Activated T-cell treated with anti-CD3 and anti-CD28 coated beads, Interleukin-2, amount 50 U/mL, for 24 hours (primary cell): Measurements from ENCODE around the gene UBE2B.
A peak's percentile ranks its signal among the peaks of the same experiment; 100 is the strongest.
"Not testable (repeated sequence)": the region's sequence is repeated elsewhere in the genome, so short reads cannot be mapped to it uniquely, and the experiment has no call there.

Source experiments
- DNase-seq: peaks from one replicate; pipeline ENCODE4 v3.0.0-alpha.2; 2020
- H3K27ac Mint-ChIP-seq: 2 replicates; pipeline ENCODE4 v1.8.0; 2020; ENCODE audit warnings: mild to moderate bottlenecking, mixed read lengths
- H3K27me3 Mint-ChIP-seq: 2 replicates; pipeline ENCODE4 v1.8.0; 2020; ENCODE audit warnings: mixed read lengths
- H3K36me3 Mint-ChIP-seq: 2 replicates; pipeline ENCODE4 v1.8.0; 2020; ENCODE audit warnings: low read depth, mixed read lengths
- H3K4me1 Mint-ChIP-seq: 2 replicates; pipeline ENCODE4 v1.8.0; 2020; ENCODE audit warnings: low read depth, mixed read lengths
- H3K4me3 Mint-ChIP-seq: 2 replicates; pipeline ENCODE4 v1.8.0; 2020; ENCODE audit warnings: mild to moderate bottlenecking, moderate library complexity, mixed read lengths
- H3K9me3 Mint-ChIP-seq: 2 replicates; pipeline ENCODE4 v1.8.0; 2020; ENCODE audit warnings: mixed read lengths

UBE2B gene

GRCh38 chr5:134382204-134382603 is 10.8 kb downstream of the UBE2B start:
- peaks cover 93% of the 10 kb centered on the region for H3K36me3 Mint-ChIP-seq
- H3K27me3 Mint-ChIP-seq, DNase-seq, H3K9me3 Mint-ChIP-seq, H3K27ac Mint-ChIP-seq, H3K4me3 Mint-ChIP-seq: not testable (repeated sequence)
- peaks cover 43% of the 10 kb centered on the region for H3K4me1 Mint-ChIP-seq

GRCh38 chr5:134383980-134384697 is 12.8 kb downstream of the UBE2B start:
- Mint-ChIP-seq H3K36me3 (peaks cover 93% of the 10 kb centered on the region), H3K27me3 (no peaks in the 10 kb centered on the region), H3K9me3 (no peaks in the 10 kb centered on the region), H3K4me1 (peaks cover 30% of the 10 kb centered on the region), H3K4me3 (peak overlapping the region; percentile 3), H3K27ac (peak overlapping the region; percentile 91)
- no peak for DNase-seq

- no peak overlapping the region for H3K4me3 Mint-ChIP-seq
- H3K27ac Mint-ChIP-seq: peak overlapping the region; percentile 27
Measured at GRCh38 chr5:134387443-134387842, 16.1 kb downstream of the UBE2B start.

GRCh38 chr5:134392301-134392700 is 20.9 kb downstream of the UBE2B start:
- Mint-ChIP-seq H3K9me3 (no peaks in the 10 kb centered on the region), H3K27ac (peak overlapping the region; percentile 49), H3K4me1 (peaks cover 4% of the 10 kb centered on the region), H3K36me3 (peaks cover 88% of the 10 kb centered on the region), H3K4me3 (no peak overlapping the region), H3K27me3 (no peaks in the 10 kb centered on the region)
- DNase-seq: no peak

More at GRCh38 chr5:134387443-134387842, 16.1 kb downstream of the UBE2B start:
- H3K9me3 Mint-ChIP-seq: no peaks in the 10 kb centered on the region
- H3K27me3 Mint-ChIP-seq: no peaks in the 10 kb centered on the region
- H3K4me1 Mint-ChIP-seq: peaks cover 15% of the 10 kb centered on the region
- H3K36me3 Mint-ChIP-seq: peaks cover 92% of the 10 kb centered on the region
- no peak for DNase-seq

DNA sequence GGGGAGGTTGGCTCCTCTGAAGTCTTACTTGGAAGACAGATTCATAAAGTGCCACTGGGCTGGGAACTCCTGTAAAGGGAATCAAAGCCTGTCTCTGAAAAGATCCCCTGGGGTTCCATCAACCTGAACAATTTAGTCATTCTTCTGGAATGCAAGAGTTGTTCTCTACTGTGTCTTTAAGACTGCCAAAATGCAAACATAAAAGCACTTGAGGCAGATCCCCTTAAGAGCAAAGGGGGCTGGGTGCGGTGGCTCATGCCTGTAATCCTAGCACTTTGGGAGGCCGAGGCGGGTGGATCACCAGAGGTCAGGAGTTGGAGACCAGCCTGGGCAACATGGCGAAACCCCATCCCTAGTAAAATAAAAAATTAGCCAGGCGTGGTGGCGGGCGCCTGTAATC is 23.6 kb downstream of the UBE2B start:
- peaks cover 88% of the 10 kb centered on the region for H3K36me3 Mint-ChIP-seq
- H3K27ac Mint-ChIP-seq: no peak overlapping the region
- no peak overlapping the region for H3K4me3 Mint-ChIP-seq
- peaks cover 4% of the 10 kb centered on the region for H3K4me1 Mint-ChIP-seq
- no peak for DNase-seq
- no peaks in the 10 kb centered on the region for H3K27me3 Mint-ChIP-seq
- no peaks in the 10 kb centered on the region for H3K9me3 Mint-ChIP-seq

DNA sequence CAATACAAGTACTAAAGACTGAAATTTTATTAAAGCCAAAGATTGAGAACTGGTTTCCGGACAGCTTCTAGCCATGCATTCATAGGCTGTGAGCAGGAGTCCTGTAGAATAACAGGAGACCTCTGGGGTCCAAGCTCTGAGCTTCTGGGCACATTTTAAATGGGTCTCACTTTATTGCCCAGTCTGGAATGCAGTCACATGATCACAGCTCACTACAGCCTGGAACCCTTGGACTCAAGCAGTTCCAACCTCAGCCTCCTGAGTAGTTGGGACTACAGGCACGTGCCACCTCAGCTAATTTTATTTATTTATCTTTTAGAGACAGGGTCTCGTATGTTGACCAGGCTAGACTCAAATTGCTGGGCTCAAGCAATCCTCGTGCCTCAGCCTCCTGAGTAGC is 24.9 kb downstream of the UBE2B start:
- Mint-ChIP-seq H3K9me3 (no peaks in the 10 kb centered on the region), H3K27ac (peak overlapping the region; percentile 51), H3K4me1 (peaks cover 4% of the 10 kb centered on the region), H3K4me3 (no peak overlapping the region), H3K36me3 (peaks cover 81% of the 10 kb centered on the region), H3K27me3 (no peaks in the 10 kb centered on the region)
- no peak for DNase-seq

DNA sequence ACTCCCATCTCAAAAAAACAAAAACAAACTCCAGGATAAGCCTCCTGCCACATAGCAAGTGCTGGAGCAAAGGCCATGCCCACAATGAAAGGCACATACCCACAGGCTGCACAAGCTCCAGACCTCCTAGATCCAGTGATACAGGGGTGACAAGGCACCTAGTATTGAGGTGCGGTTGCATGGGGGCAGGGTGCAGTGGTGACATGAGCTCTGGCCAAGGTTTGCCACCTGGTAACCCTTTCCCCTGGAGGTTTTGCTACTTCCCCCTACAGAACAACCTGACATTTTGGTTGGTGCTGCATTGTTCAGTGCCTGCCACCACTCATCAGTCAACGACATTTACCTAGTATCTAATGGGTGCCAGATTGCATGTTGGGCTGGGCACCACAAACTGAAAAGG is 25.8 kb downstream of the UBE2B start:
- Mint-ChIP-seq H3K36me3 (peaks cover 77% of the 10 kb centered on the region), H3K27ac (peak overlapping the region; percentile 33), H3K4me1 (peaks cover 4% of the 10 kb centered on the region), H3K27me3 (no peaks in the 10 kb centered on the region), H3K9me3 (no peaks in the 10 kb centered on the region), H3K4me3 (no peak overlapping the region)
- DNase-seq: no peak

- Mint-ChIP-seq H3K27ac (peak overlapping the region; percentile 70), H3K4me1 (peaks cover 7% of the 10 kb centered on the region), H3K4me3 (no peak overlapping the region), H3K36me3 (peaks cover 74% of the 10 kb centered on the region), H3K27me3 (no peaks in the 10 kb centered on the region), H3K9me3 (no peaks in the 10 kb centered on the region)
- DNase-seq: no peak
Measured at GRCh38 chr5:134398609-134399155, 27.3 kb downstream of the UBE2B start.

GRCh38 chr5:134403951-134404350 is 32.6 kb downstream of the UBE2B start:
- no peaks in the 10 kb centered on the region for H3K27me3 Mint-ChIP-seq
- peaks cover 27% of the 10 kb centered on the region for H3K4me1 Mint-ChIP-seq
- peaks cover 69% of the 10 kb centered on the region for H3K36me3 Mint-ChIP-seq
- no peak overlapping the region for H3K4me3 Mint-ChIP-seq
- H3K27ac Mint-ChIP-seq: peak overlapping the region; percentile 74
- H3K9me3 Mint-ChIP-seq: no peaks in the 10 kb centered on the region
- DNase-seq: no peak

DNA sequence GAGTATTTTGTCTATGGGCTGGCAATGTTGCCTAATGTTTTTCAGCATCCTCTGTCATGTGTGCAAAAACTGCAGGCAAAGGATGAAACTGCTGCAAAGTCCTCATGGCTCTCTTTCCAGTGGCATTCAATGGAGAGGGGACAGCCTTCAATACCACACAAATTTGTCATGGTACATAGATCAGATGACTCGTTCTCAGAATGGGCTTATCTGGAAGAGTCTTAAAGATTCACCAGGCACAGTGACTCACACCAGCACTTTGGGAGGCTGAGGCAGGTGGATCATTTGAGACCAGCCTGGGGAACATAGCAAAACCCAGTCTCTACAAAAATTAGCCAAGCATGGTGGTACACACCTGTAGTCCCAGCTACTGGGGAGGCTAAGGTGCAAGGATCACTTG is 35.0 kb downstream of the UBE2B start:
- no peaks in the 10 kb centered on the region for H3K9me3 Mint-ChIP-seq
- peak overlapping the region; percentile 60 for H3K27ac Mint-ChIP-seq
- H3K36me3 Mint-ChIP-seq: peaks cover 71% of the 10 kb centered on the region
- no peaks in the 10 kb centered on the region for H3K27me3 Mint-ChIP-seq
- no peak for DNase-seq
- no peak overlapping the region for H3K4me3 Mint-ChIP-seq
- peaks cover 46% of the 10 kb centered on the region for H3K4me1 Mint-ChIP-seq

GRCh38 chr5:134409321-134409720 is 38.0 kb downstream of the UBE2B start:
- Mint-ChIP-seq H3K9me3 (no peaks in the 10 kb centered on the region), H3K4me3 (peak overlapping the region; percentile 49), H3K27me3 (no peaks in the 10 kb centered on the region), H3K36me3 (peaks cover 51% of the 10 kb centered on the region), H3K4me1 (peaks cover 55% of the 10 kb centered on the region), H3K27ac (peak overlapping the region; percentile 73)
- DNase-seq: no peak

DNA sequence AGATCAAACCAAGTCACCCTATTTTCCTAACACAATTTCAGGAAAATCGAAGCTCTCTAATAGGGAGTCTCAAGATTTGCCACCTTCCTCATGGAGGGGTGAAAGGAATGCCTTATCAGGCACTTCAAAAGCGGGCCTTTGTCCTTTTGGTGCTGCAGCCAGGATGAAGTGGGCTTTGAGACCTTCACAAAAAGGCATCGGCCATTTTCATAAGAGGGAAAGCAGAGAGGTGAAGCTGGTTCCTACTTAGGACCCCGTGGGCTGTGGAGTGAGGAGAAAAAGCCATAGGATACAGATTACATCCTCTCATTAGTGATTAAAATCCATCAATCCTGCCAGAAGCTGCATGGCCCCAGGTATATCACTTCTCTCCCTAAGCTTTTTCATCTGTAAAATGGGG is 39.5 kb downstream of the UBE2B start:
- peaks cover 53% of the 10 kb centered on the region for H3K4me1 Mint-ChIP-seq
- H3K27me3 Mint-ChIP-seq: no peaks in the 10 kb centered on the region

GRCh38 chr5:134411228-134411545 is 39.8 kb downstream of the UBE2B start:
- DNase-seq: no peak
- Mint-ChIP-seq H3K36me3 (peaks cover 40% of the 10 kb centered on the region), H3K9me3 (no peaks in the 10 kb centered on the region), H3K4me3 (peak overlapping the region; percentile 98), H3K27ac (peak overlapping the region; percentile 91), H3K4me1 (peaks cover 50% of the 10 kb centered on the region), H3K27me3 (no peaks in the 10 kb centered on the region)

More for the DNA sequence above, 39.5 kb downstream of the UBE2B start:
- Mint-ChIP-seq H3K9me3 (no peaks in the 10 kb centered on the region), H3K4me3 (peak overlapping the region; percentile 98), H3K36me3 (peaks cover 44% of the 10 kb centered on the region), H3K27ac (peak overlapping the region; percentile 91)
- no peak for DNase-seq

- peaks cover 35% of the 10 kb centered on the region for H3K36me3 Mint-ChIP-seq
- no peaks in the 10 kb centered on the region for H3K9me3 Mint-ChIP-seq
- H3K27ac Mint-ChIP-seq: peak within 1 kb of the TSS; percentile 91
- H3K27me3 Mint-ChIP-seq: no peaks in the 10 kb centered on the region
- peaks cover 45% of the 10 kb centered on the region for H3K4me1 Mint-ChIP-seq
- DNase-seq: peak; percentile 93
- peak within 1 kb of the TSS; percentile 98 for H3K4me3 Mint-ChIP-seq
Measured at GRCh38 chr5:134411546-134412266, 40.3 kb downstream of the UBE2B start, which contains the start of gene CDKN2AIPNL. CDKN2AIPNL (minus strand) TSS chr5:134411881; CDS start chr5:134411854, 27 bp downstream.

- Mint-ChIP-seq H3K4me1 (peaks cover 39% of the 10 kb centered on the region), H3K27me3 (no peaks in the 10 kb centered on the region), H3K27ac (peak overlapping the region; percentile 10), H3K9me3 (no peaks in the 10 kb centered on the region), H3K36me3 (peaks cover 24% of the 10 kb centered on the region), H3K4me3 (peak overlapping the region; percentile 23)
- no peak for DNase-seq
Measured at GRCh38 chr5:134413046-134413445, 41.7 kb downstream of the UBE2B start.
